Smooth muscle cell (in vitro differentiated cells): ENCODE measurements around the gene PIK3R1. TPM values are rescaled to one million over a fixed set of nuclear protein-coding genes. Genes with fewer than 3 reads are reported as not detected.

Source experiments
- DNase-seq: peaks from one replicate; lab custom pipeline; 2025; ENCODE audit not compliant: unreplicated experiment; lab: John Stamatoyannopoulos, UW
- H2AFZ ChIP-seq: fragments of 200-600 bp; sonication (generic); 2 replicates; pipeline ENCODE4 v1.6.0; 2016; ENCODE audit warnings: antibody characterized with exemption, low read depth, mild to moderate bottlenecking
- H3F3A ChIP-seq: fragments of 200-600 bp; sonication (generic); 2 replicates; pipeline ENCODE4 v1.6.0; 2017; ENCODE audit warnings: antibody characterized with exemption, low read depth
- H3K27ac ChIP-seq: fragments of 200-600 bp; sonication (generic); 2 replicates; pipeline ENCODE4 v1.5.1; 2016; ENCODE audit warnings: low read depth, mild to moderate bottlenecking
- H3K27me3 ChIP-seq: fragments of 200-600 bp; sonication (generic); 2 replicates; pipeline ENCODE4 v1.6.1; 2016; ENCODE audit warnings: low read depth, mild to moderate bottlenecking
- H3K36me3 ChIP-seq: fragments of 200-600 bp; sonication (generic); 2 replicates; pipeline ENCODE4 v1.5.1; 2016; ENCODE audit warnings: low read depth
- H3K4me1 ChIP-seq: fragments of 200-600 bp; sonication (generic); 2 replicates; pipeline ENCODE4 v1.5.1; 2016; ENCODE audit warnings: low read depth
- H3K4me2 ChIP-seq: fragments of 200-600 bp; sonication (generic); 2 replicates; pipeline ENCODE4 v1.6.0; 2016; ENCODE audit warnings: mild to moderate bottlenecking
- H3K4me3 ChIP-seq: fragments of 200-600 bp; sonication (generic); 2 replicates; pipeline ENCODE4 v1.5.1; 2016; ENCODE audit warnings: mild to moderate bottlenecking
- H3K79me2 ChIP-seq: fragments of 200-600 bp; sonication (generic); 2 replicates; pipeline ENCODE4 v1.6.0; 2016; ENCODE audit warnings: low read depth, mild to moderate bottlenecking
- H3K9ac ChIP-seq: fragments of 200-600 bp; sonication (generic); 2 replicates; pipeline ENCODE4 v1.6.0; 2016; ENCODE audit warnings: low read depth
- H3K9me3 ChIP-seq: fragments of 200-600 bp; sonication (generic); replicated peaks from 2 replicates; pipeline ENCODE4 v1.5.1; 2016; ENCODE audit warnings: low read depth
- H4K20me1 ChIP-seq: fragments of 200-600 bp; sonication (generic); 2 replicates; pipeline ENCODE4 v1.6.0; 2016; ENCODE audit warnings: low read depth
- WGBS: methylation state at CpG from one replicate; pipeline ENCODE4 v1.1.7; 2016; ENCODE audit warnings: low lambda C conversion rate; 5-methylcytosine and 5-hydroxymethylcytosine counted together
- polyA plus RNA-seq: library from polyadenylated mRNA; unstranded; fragments of >200 nt; fragmentation: Nextera tagmentation; extraction: Ambion mirVana; gene quantifications from 2 replicates; pipeline ENCODE4 v1.2.1, GENCODE V29; 2016
- total RNA-seq: library from RNA; depleted of rRNA; stranded (reverse); fragments of >200 nt; gene quantifications from 2 replicates; pipeline ENCODE4 v1.2.3, GENCODE V29; 2014
- TF ChIP-seq, protein P1 (sequence below): fragments of 200-600 bp; sonication (generic); IDR thresholded peaks from 2 replicates; pipeline ENCODE4 v1.5.1; 2017; ENCODE audit warnings: borderline replicate concordance, mild to moderate bottlenecking, antibody characterized with exemption; ENCODE audit not compliant: insufficient read depth, poor library complexity, severe bottlenecking

Gene PIK3R1
- total and polyA plus RNA-seq, 2 experiments from 2014 or later, result 5.3 to 63.6 TPM

DNA sequence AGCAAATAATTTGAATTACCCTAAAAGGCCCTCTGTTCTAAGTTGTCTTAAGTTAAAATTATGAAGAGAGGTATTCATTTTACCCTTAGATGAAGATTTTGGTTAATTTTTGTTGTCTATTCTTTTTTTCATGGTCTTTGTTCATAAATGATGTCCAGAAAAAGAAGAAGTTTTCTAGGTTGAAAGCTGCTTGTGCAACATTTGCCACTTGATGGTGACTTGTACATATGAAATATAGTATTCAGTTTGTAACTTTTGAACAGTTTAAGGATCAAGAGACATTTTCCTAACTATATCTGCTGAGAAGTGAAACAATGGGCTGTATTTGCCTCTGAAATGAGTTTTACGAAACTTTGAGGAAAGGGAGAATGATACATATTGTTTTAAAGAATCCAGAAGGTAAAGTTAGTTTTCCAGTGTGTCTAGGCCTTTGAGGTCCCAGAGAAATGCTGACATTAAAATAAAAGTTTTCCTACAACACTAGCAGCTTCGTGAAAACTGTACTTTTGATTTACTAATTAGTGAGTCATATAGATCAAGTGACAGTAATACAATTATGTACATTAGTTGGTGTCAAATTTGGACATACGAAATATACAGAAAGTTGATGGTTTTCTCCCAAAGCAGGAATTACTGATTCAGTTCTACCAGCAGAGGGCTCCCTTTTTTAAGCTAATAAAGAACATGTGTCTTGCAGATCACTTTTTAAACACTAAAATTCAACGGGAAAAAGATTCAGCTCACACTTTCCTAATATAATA, 70.5 kb downstream of the PIK3R1 start:
- Histone ChIP-seq H3K4me3 (no peak overlapping the region), H4K20me1 (no peaks in the 10 kb centered on the region), H3K9me3 (no peaks in the 10 kb centered on the region), H3K36me3 (no peaks in the 10 kb centered on the region), H3K4me1 (peaks cover 21% of the 10 kb centered on the region), H2AFZ (no peak overlapping the region), H3K9ac (no peak overlapping the region), H3K27me3 (no peaks in the 10 kb centered on the region), H3K4me2 (peak overlapping the region; percentile 5), H3F3A (peaks cover 7% of the 10 kb centered on the region), H3K27ac (no peak overlapping the region), H3K79me2 (peaks cover 1% of the 10 kb centered on the region)
- no peak for DNase-seq
- TF ChIP-seq, protein P1, sequence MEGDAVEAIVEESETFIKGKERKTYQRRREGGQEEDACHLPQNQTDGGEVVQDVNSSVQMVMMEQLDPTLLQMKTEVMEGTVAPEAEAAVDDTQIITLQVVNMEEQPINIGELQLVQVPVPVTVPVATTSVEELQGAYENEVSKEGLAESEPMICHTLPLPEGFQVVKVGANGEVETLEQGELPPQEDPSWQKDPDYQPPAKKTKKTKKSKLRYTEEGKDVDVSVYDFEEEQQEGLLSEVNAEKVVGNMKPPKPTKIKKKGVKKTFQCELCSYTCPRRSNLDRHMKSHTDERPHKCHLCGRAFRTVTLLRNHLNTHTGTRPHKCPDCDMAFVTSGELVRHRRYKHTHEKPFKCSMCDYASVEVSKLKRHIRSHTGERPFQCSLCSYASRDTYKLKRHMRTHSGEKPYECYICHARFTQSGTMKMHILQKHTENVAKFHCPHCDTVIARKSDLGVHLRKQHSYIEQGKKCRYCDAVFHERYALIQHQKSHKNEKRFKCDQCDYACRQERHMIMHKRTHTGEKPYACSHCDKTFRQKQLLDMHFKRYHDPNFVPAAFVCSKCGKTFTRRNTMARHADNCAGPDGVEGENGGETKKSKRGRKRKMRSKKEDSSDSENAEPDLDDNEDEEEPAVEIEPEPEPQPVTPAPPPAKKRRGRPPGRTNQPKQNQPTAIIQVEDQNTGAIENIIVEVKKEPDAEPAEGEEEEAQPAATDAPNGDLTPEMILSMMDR, result peak; percentile 89
- WGBS, result 43% methylated on average over 4 of the region's 4 CpGs

DNA sequence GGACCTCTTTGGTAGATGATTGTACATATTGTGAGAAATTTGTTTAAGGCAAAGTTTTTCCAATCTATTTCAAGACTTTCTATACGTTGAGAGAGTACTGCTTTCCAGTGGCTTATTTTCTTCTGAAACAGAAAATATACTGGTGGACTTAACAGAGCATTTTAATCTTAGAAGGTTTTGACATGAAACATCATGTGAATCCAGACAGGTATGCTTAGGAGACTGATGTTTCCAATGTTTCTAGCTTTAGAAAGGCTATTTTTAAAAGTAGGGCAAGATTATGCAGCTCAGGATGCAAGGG, 71.0 kb downstream of the PIK3R1 start:
- Histone ChIP-seq H3K9me3 (no peaks in the 10 kb centered on the region), H3K4me2 (peak overlapping the region; percentile 5), H2AFZ (no peak overlapping the region), H3F3A (peaks cover 7% of the 10 kb centered on the region), H4K20me1 (no peaks in the 10 kb centered on the region), H3K4me1 (peaks cover 22% of the 10 kb centered on the region), H3K27me3 (no peaks in the 10 kb centered on the region), H3K27ac (no peak overlapping the region), H3K79me2 (peaks cover 2% of the 10 kb centered on the region), H3K9ac (no peak overlapping the region), H3K36me3 (no peaks in the 10 kb centered on the region), H3K4me3 (no peak overlapping the region)
- 57% methylated on average over 1 of the region's 1 CpG for WGBS
- TF ChIP-seq, protein P1, result no peak
- no peak for DNase-seq

DNA sequence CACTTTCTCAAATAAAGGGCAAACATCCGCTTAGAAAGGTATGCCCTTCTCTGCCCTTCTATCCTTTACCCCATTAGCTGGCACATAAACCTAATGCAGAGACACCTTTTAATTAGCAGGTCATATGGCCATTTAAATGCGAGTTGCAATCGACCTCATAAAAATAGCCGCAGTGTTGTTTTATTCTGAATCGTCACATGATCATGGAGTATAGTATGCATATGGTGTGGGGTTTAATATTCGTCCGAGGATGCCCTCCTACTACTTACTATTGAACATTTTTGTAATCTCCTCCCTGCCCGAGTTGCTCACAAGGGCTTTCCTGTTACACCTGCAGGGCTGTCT, 72.0 kb downstream of the PIK3R1 start:
- Histone ChIP-seq H3K9ac (no peak overlapping the region), H3K36me3 (no peaks in the 10 kb centered on the region), H3F3A (peaks cover 7% of the 10 kb centered on the region), H4K20me1 (no peaks in the 10 kb centered on the region), H3K27ac (peak overlapping the region; percentile 44), H3K4me2 (peak overlapping the region; percentile 97), H3K79me2 (peaks cover 10% of the 10 kb centered on the region), H3K27me3 (no peaks in the 10 kb centered on the region), H3K4me1 (peaks cover 22% of the 10 kb centered on the region), H3K9me3 (no peaks in the 10 kb centered on the region), H2AFZ (no peak overlapping the region), H3K4me3 (peak overlapping the region; percentile 66)
- DNase-seq, result no peak
- 73% methylated on average over 8 of the region's 8 CpGs for whole genome bisulfite sequencing
- TF ChIP-seq, protein P1, result no peak
